NCI-H187 treated with DMSO at 0.1 percent for 48 hours (cell line): ENCODE results near the gene ANGPT4.
"Not testable (repeated sequence)": the region's sequence is repeated elsewhere in the genome, so short reads cannot be mapped to it uniquely, and the experiment has no call there.

Experiments
- DNase-seq: peaks from one replicate; lab custom pipeline; 2025; lab: John Stamatoyannopoulos, UW

ANGPT4 gene

GRCh38 chr20:872855-873520, 43.1 kb downstream of the ANGPT4 start:
- DNase-seq = no peak

GRCh38 chr20:871948-872347, 44.2 kb downstream of the ANGPT4 start:
- no peak for DNase-seq

- no peak for DNase-seq
Measured at GRCh38 chr20:871436-871835, 44.7 kb downstream of the ANGPT4 start.

- DNase-seq = no peak
Measured at GRCh38 chr20:870758-871157, 45.4 kb downstream of the ANGPT4 start.

GRCh38 chr20:869606-870005, 46.5 kb downstream of the ANGPT4 start:
- DNase-seq = no peak

- DNase-seq = no peak
Measured at GRCh38 chr20:868279-868678, 47.9 kb downstream of the ANGPT4 start.

GRCh38 chr20:865440-865839, 50.7 kb downstream of the ANGPT4 start:
- DNase-seq = no peak

GRCh38 chr20:860891-861290, 55.2 kb downstream of the ANGPT4 start:
- no peak for DNase-seq

- no peak for DNase-seq
Measured at GRCh38 chr20:859751-860231, 56.3 kb downstream of the ANGPT4 start.

- DNase-seq = no peak
Measured at GRCh38 chr20:858011-858410, 58.1 kb downstream of the ANGPT4 start.

- no peak for DNase-seq
Measured at GRCh38 chr20:856361-856775, 59.8 kb downstream of the ANGPT4 start.

GRCh38 chr20:855466-856360, 60.4 kb downstream of the ANGPT4 start:
- no peak for DNase-seq

GRCh38 chr20:854601-855000, 61.5 kb downstream of the ANGPT4 start:
- DNase-seq = no peak

GRCh38 chr20:853406-853996, 62.6 kb downstream of the ANGPT4 start:
- DNase-seq = no peak

- not testable (repeated sequence) for DNase-seq
Measured at GRCh38 chr20:848731-849130, 67.4 kb downstream of the ANGPT4 start.

GRCh38 chr20:848193-848592, 67.9 kb downstream of the ANGPT4 start:
- no peak for DNase-seq

- no peak for DNase-seq
Measured at GRCh38 chr20:846894-847278, 69.2 kb downstream of the ANGPT4 start.

- DNase-seq = no peak
Measured at GRCh38 chr20:845941-846893, 69.9 kb downstream of the ANGPT4 start.

GRCh38 chr20:845226-845868, 70.8 kb downstream of the ANGPT4 start:
- no peak for DNase-seq

GRCh38 chr20:844473-845225, 71.5 kb downstream of the ANGPT4 start:
- DNase-seq = peak; percentile 73
